AG04450 (cell line): ENCODE measurements around the gene P4HB. TPM values are rescaled to one million over a fixed set of nuclear protein-coding genes. Genes with fewer than 3 reads are reported as not detected.

Experiments
- CTCF ChIA-PET: fragments of 300-600, 350-600 bp; formaldehyde crosslinking; extraction: SDS; loops from one replicate; lab custom pipeline; 2022; ENCODE audit warnings: antibody characterized with exemption, inconsistent platforms; lab: Charles Lee
- POLR2A ChIA-PET: fragments of 350-600 bp; formaldehyde crosslinking; extraction: SDS; loops from one replicate; lab custom pipeline; 2021; ENCODE audit warnings: antibody characterized with exemption, inconsistent platforms; lab: Yijun Ruan, JAX
- DNase-seq: peaks from one replicate; pipeline ENCODE4 v3.0.0-alpha.2; 2011; ENCODE audit warnings: low read depth, low spot score
- H3K27ac ChIP-seq: one replicate; pipeline ENCODE4 v1.5.1; 2012; ENCODE audit warnings: low read depth, low read length, control low read depth
- H3K27me3 ChIP-seq: one replicate; pipeline ENCODE4 v1.6.0; 2012; ENCODE audit warnings: low read length; ENCODE audit not compliant: control insufficient read depth, insufficient read depth
- H3K4me3 ChIP-seq: 2 replicates; pipeline ENCODE4 v1.5.1; 2011; ENCODE audit warnings: mild to moderate bottlenecking, low read depth, low read length, control low read depth
- H3K9me3 ChIP-seq: 2 replicates; pipeline ENCODE4 v1.5.1; 2012; ENCODE audit warnings: low read length; ENCODE audit not compliant: control insufficient read depth, insufficient read depth
- polyA plus RNA-seq: library from polyadenylated mRNA; depleted of rRNA; stranded (reverse); fragments of >200 nt; gene quantifications from 2 replicates; pipeline ENCODE4 v1.2.3, GENCODE V29; 2011
- TF ChIP-seq, protein P1 (sequence below): IDR thresholded peaks from 2 replicates; pipeline ENCODE4 v1.5.1; 2011; ENCODE audit warnings: low read depth, low read length, control low read depth, inconsistent platforms

P4HB gene
- polyA plus RNA-seq, 1 experiment = 158 TPM

DNA sequence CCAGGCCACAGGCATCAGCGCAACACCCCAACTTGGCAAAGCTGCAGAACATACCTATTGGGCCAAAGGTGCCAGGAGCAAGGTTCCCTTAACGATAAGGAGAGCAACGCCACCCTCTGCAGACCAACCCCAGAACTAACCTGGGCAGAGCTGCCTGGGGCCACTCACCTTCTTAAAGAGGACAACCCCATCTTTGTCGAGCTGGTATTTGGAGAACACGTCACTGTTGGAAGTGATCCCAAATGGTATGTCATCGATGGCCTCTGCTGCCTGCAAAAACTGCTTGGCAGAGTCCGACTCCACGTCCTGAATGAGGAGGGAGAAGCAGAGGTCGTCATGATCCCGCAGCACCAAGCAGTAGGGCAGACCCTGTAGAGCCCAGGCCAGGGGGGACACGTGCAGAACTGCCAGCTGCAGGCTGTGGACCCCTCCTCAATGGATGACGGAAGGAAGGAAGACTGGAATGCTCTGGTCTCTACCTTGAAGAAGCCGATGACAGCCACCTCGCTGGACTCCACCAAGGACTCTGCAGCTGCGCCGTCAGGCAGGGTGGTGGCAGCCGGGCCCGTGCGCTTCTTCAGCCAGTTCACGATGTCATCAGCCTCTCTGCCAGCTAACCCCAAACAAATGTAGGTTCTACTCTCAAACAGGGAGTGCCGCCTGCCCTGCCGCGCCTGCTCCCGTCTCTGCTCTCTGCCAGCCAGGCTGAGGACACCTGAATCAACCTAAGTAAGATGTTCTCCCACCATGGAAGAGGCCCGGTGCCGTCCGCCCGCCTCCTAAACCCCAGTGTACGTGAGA lies 5.2 kb downstream of the P4HB start:
- Histone ChIP-seq H3K4me3 (no peak overlapping the region), H3K27me3 (no peaks in the 10 kb centered on the region), H3K27ac (no peak overlapping the region), H3K9me3 (no peaks in the 10 kb centered on the region; the same call in 1 of the 2 replicates)
- no peak for DNase-seq
- CTCF ChIA-PET = no interaction called here
- POLR2A ChIA-PET = interaction anchor here (1.0 kb wide), 1 partner anchor 172 kb away, joined by 3 read pairs; the partner anchor contains the start of genes ARL16 and HGS
- TF ChIP-seq, protein P1, sequence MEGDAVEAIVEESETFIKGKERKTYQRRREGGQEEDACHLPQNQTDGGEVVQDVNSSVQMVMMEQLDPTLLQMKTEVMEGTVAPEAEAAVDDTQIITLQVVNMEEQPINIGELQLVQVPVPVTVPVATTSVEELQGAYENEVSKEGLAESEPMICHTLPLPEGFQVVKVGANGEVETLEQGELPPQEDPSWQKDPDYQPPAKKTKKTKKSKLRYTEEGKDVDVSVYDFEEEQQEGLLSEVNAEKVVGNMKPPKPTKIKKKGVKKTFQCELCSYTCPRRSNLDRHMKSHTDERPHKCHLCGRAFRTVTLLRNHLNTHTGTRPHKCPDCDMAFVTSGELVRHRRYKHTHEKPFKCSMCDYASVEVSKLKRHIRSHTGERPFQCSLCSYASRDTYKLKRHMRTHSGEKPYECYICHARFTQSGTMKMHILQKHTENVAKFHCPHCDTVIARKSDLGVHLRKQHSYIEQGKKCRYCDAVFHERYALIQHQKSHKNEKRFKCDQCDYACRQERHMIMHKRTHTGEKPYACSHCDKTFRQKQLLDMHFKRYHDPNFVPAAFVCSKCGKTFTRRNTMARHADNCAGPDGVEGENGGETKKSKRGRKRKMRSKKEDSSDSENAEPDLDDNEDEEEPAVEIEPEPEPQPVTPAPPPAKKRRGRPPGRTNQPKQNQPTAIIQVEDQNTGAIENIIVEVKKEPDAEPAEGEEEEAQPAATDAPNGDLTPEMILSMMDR = no peak

GRCh38 chr17:81852237-81852636 lies 8.1 kb downstream of the P4HB start:
- no peaks in the 10 kb centered on the region; the same call in 1 of the 2 replicates for H3K9me3 ChIP-seq
- POLR2A ChIA-PET = interaction anchor here (0.5 to 1.9 kb wide), 2 partner anchors 9 to 113 kb away, joined by 5 read pairs; partner anchors contain the start of gene P4HB
- TF ChIP-seq, protein P1 = no peak
- H3K4me3 ChIP-seq = no peak overlapping the region
- DNase-seq = no peak
- H3K27me3 ChIP-seq = no peaks in the 10 kb centered on the region
- CTCF ChIA-PET = no interaction called here
- no peak overlapping the region for H3K27ac ChIP-seq

DNA sequence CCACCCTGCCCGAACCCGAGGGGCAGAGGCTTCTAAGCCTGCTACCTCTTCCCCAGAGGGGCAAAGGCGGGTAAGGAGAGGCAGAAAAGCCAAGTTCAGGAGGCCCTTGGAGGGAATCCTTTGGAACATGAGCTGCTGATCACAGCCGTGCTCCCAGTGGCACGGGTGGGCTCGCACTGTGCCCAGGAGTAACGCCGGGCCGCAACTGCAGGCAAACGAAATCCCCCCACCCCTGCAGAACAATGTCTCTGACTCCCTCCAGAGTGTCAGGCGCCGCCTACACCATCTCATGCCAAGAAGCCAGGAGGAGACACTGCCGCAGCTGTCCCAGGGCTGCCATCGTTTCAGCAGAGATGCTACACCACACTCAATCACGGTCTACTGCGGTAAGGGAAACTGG lies 8.9 kb downstream of the P4HB start:
- Histone ChIP-seq H3K27ac (no peak overlapping the region), H3K9me3 (no peaks in the 10 kb centered on the region; the same call in 1 of the 2 replicates), H3K4me3 (no peak overlapping the region), H3K27me3 (no peaks in the 10 kb centered on the region)
- POLR2A ChIA-PET = interaction anchor here (0.6 to 1.9 kb wide), 2 partner anchors 9 to 24 kb away, joined by 5 to 9 read pairs; partner anchors contain the start of gene P4HB
- CTCF ChIA-PET = no interaction called here
- DNase-seq = no peak
- TF ChIP-seq, protein P1 = no peak

DNA sequence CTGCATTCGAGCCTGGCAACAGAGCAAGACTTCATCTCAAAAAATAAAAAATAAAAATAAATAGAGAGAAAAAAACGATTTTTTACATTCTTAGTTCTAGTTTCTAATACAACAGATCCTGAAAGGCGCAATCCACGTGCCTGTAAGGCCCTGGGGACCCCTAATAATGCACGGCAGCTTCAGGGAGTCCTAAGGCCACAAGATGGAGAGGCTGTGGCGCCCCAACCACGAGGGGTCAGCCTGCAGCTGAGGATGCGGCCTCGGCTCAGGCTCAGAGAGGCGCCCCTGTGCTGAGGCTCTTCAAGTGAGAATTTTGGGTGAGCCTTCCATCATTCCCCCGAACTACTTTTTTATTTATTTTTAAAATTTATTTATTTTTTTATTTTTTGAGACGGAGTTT lies 10.9 kb downstream of the P4HB start:
- Histone ChIP-seq H3K27me3 (no peaks in the 10 kb centered on the region), H3K4me3 (no peak overlapping the region), H3K9me3 (no peaks in the 10 kb centered on the region; the same call in 1 of the 2 replicates), H3K27ac (no peak overlapping the region)
- TF ChIP-seq, protein P1 = no peak
- ChIA-PET POLR2A (interaction anchor here (1.0 kb wide), 1 partner anchor 11 kb away, joined by 4 read pairs; the partner anchor contains the start of gene P4HB), CTCF (no interaction called here)
- no peak for DNase-seq
